ENCODE results near the gene CPN1. TPM values are rescaled to one million over a fixed set of nuclear protein-coding genes. Genes with fewer than 3 reads are reported as not detected.

CPN1 gene
- total RNA-seq, 1 experiment from 2014 or later, result not detected

DNA sequence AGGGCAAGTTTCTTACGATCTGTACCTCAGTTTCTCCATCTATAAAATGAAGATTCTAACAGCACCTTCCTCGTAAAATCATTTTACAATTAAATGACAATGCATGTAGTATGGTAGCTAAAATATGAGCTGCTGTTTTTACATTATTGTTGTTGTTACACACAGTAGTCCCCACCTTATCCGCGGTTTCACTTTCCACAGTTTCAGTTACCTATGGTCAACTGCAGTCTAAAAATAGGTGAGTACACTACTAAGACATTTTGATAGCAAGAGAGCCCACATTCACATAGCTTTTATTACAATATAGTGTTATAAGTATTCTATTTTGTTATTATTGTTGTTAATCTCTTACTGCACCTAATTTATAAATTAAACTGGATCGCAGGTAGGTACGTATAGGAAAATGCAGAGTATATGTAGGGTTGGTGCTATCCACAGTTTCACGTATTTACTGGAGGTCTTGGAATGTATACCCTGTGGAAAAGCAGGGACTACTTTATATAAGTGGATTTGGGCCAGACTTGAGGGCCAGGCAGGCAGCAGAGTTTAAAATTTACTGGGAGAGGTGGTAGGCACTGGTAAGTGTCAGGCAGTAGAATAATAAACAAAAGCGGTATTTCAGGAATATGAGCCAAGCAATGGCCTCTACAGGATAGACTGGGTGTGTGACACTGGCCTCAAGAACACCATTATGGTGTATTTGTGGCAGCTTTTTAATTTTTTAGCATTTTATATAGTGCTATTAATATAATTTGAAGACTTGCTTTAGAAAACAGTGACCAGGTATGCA lies 82.2 kb downstream of the CPN1 start:
- Histone ChIP-seq H3K14ac (ENCODE audit: insufficient read depth, low read length) (no peak overlapping the region), H3K23ac (ENCODE audit: insufficient read length, low read depth, low read length) (no peak overlapping the region), H3K9me3 (ENCODE audit: control insufficient read depth, low read depth, low read length) (no peaks in the 10 kb centered on the region), H3K79me2 (ENCODE audit: insufficient read depth, low read length) (no peaks in the 10 kb centered on the region), H4K91ac (ENCODE audit: insufficient read length, low read depth, low read length) (no peak overlapping the region), H2AFZ (ENCODE audit: low read length) (no peak overlapping the region), H3K9ac (ENCODE audit: extremely low read depth, insufficient read length, low read length) (no peak overlapping the region), H3K4me1 (ENCODE audit: insufficient read depth, low read length) (no peaks in the 10 kb centered on the region; the same call in 1 of the 2 replicates), H3T11ph (ENCODE audit: low read length) (no peak overlapping the region), H2BK5ac (ENCODE audit: insufficient read length, low read length) (no peak overlapping the region), H2BK12ac (ENCODE audit: insufficient read length, low read depth, low read length) (no peak overlapping the region), H4K5ac (ENCODE audit: insufficient read length, low read depth, low read length) (no peak overlapping the region), H3K4ac (ENCODE audit: low read depth, low read length) (no peak overlapping the region), H3K79me1 (ENCODE audit: insufficient read depth, low read depth, low read length, poor library complexity, severe bottlenecking) (peaks cover 3% of the 10 kb centered on the region), H2AK5ac (ENCODE audit: insufficient read length, low read length) (no peak overlapping the region), H2BK20ac (ENCODE audit: low read depth, low read length, poor library complexity, severe bottlenecking) (no peak overlapping the region), H3K27ac (ENCODE audit: insufficient read length, low read depth, low read length) (no peak overlapping the region), H3K27me3 (ENCODE audit: insufficient read depth, low read length) (no peaks in the 10 kb centered on the region), H2BK15ac (ENCODE audit: low read depth, low read length) (no peak overlapping the region), H4K8ac (replicated peaks; ENCODE audit: insufficient read length, low read depth, low read length) (no peak overlapping the region), H3K4me2 (ENCODE audit: insufficient read depth, insufficient read length, low read length) (no peak overlapping the region), H3K18ac (ENCODE audit: insufficient read length, low read depth, low read length) (no peak overlapping the region), H2BK120ac (ENCODE audit: low read depth, low read length, poor library complexity, severe bottlenecking) (no peak overlapping the region), H3K23me2 (ENCODE audit: insufficient read length, low read depth, low read length, poor library complexity, severe bottlenecking) (no peaks in the 10 kb centered on the region), H4K20me1 (ENCODE audit: control insufficient read depth, insufficient read depth, insufficient read length) (no peaks in the 10 kb centered on the region), H3K56ac (ENCODE audit: insufficient read length, low read depth, low read length) (no peak overlapping the region)
- WGBS (ENCODE audit: extremely low coverage, insufficient read length, low lambda C conversion rate), result no CpG with 5 or more reads among the region's 8 CpGs
- Mint-ChIP-seq H3K4me3 (no peak overlapping the region), H3K4me1 (peaks cover 14 to 16% of the 10 kb centered on the region in 2 experiments), H3K27me3 (ENCODE audit: low read depth) (no peaks in the 10 kb centered on the region), H3K27ac (peak overlapping the region in 1 of 3 experiments; percentile 34; a peak in 1 of 7 replicates), H3K9me3 (no peaks in the 10 kb centered on the region; a peak in 1 of 5 replicates), H3K36me3 (ENCODE audit: insufficient read depth in 1 of 3, low read depth in 3 of 3) (peaks cover 0 to 2% (median 0%) of the 10 kb centered on the region in 3 experiments; a peak in 2 of 7 replicates)
- TF ChIP-seq, protein P1, sequence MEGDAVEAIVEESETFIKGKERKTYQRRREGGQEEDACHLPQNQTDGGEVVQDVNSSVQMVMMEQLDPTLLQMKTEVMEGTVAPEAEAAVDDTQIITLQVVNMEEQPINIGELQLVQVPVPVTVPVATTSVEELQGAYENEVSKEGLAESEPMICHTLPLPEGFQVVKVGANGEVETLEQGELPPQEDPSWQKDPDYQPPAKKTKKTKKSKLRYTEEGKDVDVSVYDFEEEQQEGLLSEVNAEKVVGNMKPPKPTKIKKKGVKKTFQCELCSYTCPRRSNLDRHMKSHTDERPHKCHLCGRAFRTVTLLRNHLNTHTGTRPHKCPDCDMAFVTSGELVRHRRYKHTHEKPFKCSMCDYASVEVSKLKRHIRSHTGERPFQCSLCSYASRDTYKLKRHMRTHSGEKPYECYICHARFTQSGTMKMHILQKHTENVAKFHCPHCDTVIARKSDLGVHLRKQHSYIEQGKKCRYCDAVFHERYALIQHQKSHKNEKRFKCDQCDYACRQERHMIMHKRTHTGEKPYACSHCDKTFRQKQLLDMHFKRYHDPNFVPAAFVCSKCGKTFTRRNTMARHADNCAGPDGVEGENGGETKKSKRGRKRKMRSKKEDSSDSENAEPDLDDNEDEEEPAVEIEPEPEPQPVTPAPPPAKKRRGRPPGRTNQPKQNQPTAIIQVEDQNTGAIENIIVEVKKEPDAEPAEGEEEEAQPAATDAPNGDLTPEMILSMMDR (conservative IDR thresholded peaks at IDR 0.05), result no peak
- no peak for DNase-seq
